Type B pancreatic cell (in vitro differentiated cells): ENCODE results near the gene MYL6. TPM values are rescaled to one million over a fixed set of nuclear protein-coding genes. Genes with fewer than 3 reads are reported as not detected.

Experiments used
- DNase-seq: peaks from one replicate; pipeline ENCODE4 v3.0.0; 2021; ENCODE audit warnings: mixed read lengths; ENCODE audit not compliant: unreplicated experiment; ENCODE audit errors: extremely low spot score
- H3K27ac Mint-ChIP-seq: 2 replicates; pipeline ENCODE4 v1.8.0; 2021; ENCODE audit warnings: mild to moderate bottlenecking, mixed read lengths
- H3K27me3 Mint-ChIP-seq: 2 replicates; pipeline ENCODE4 v1.8.0; 2021; ENCODE audit warnings: mixed read lengths
- H3K36me3 Mint-ChIP-seq: 2 replicates; pipeline ENCODE4 v1.8.0; 2021; ENCODE audit warnings: mixed read lengths
- H3K4me1 Mint-ChIP-seq: one replicate; pipeline ENCODE4 v1.8.0; 2021; ENCODE audit warnings: mixed read lengths; ENCODE audit not compliant: unreplicated experiment
- H3K4me3 Mint-ChIP-seq: 2 replicates; pipeline ENCODE4 v1.8.0; 2021; ENCODE audit warnings: mild to moderate bottlenecking, mixed read lengths
- H3K9me3 Mint-ChIP-seq: 2 replicates; pipeline ENCODE4 v1.8.0; 2021; ENCODE audit warnings: mixed read lengths
- CTCF ChIP-seq: fragments of 200-600 bp; sonication (generic); conservative IDR thresholded peaks from 2 replicates; pipeline ENCODE4 v1.5.0; 2021; ENCODE audit warnings: antibody characterized with exemption, mild to moderate bottlenecking
- total RNA-seq: library from RNA; stranded (reverse); gene quantifications from 2 replicates; pipeline ENCODE4 v1.2.1, GENCODE V29; 2021; ENCODE audit warnings: low replicate concordance

Gene MYL6
- total RNA-seq, 1 donor from 2014 or later = 1,223 TPM

- Mint-ChIP-seq H3K9me3 (no peaks in the 10 kb centered on the region), H3K4me3 (no peak overlapping the region), H3K4me1 (peaks cover 5% of the 10 kb centered on the region), H3K27ac (peak overlapping the region; percentile 44), H3K27me3 (no peaks in the 10 kb centered on the region), H3K36me3 (peaks cover 30% of the 10 kb centered on the region)
- no peak for DNase-seq
- no peak for TF ChIP-seq CTCF
Measured at GRCh38 chr12:56169229-56169759, 11.1 kb downstream of the MYL6 start.

GRCh38 chr12:56172839-56173238 lies 14.7 kb downstream of the MYL6 start:
- TF ChIP-seq CTCF = no peak
- H3K36me3 Mint-ChIP-seq = peaks cover 34% of the 10 kb centered on the region
- no peaks in the 10 kb centered on the region for H3K9me3 Mint-ChIP-seq
- H3K4me1 Mint-ChIP-seq = no peaks in the 10 kb centered on the region
- H3K4me3 Mint-ChIP-seq = no peak overlapping the region
- DNase-seq = no peak
- H3K27me3 Mint-ChIP-seq = no peaks in the 10 kb centered on the region
- H3K27ac Mint-ChIP-seq = no peak overlapping the region

GRCh38 chr12:56178347-56178746 lies 20.2 kb downstream of the MYL6 start:
- peaks cover 55% of the 10 kb centered on the region for H3K36me3 Mint-ChIP-seq

GRCh38 chr12:56186957-56187356 lies 28.8 kb downstream of the MYL6 start:
- peak overlapping the region; percentile 93 for H3K4me3 Mint-ChIP-seq
- H3K27ac Mint-ChIP-seq = no peak overlapping the region

More at GRCh38 chr12:56178347-56178746, 20.2 kb downstream of the MYL6 start:
- Mint-ChIP-seq H3K27ac (no peak overlapping the region), H3K4me3 (no peak overlapping the region), H3K9me3 (no peaks in the 10 kb centered on the region), H3K4me1 (no peaks in the 10 kb centered on the region), H3K27me3 (no peaks in the 10 kb centered on the region)
- TF ChIP-seq CTCF = no peak
- DNase-seq = no peak

GRCh38 chr12:56188131-56188777 lies 30.1 kb downstream of the MYL6 start:
- no peak for DNase-seq
- peaks cover 7% of the 10 kb centered on the region for H3K27me3 Mint-ChIP-seq
- peak overlapping the region; percentile 88 for H3K27ac Mint-ChIP-seq
- no peak for TF ChIP-seq CTCF
- peak overlapping the region; percentile 93 for H3K4me3 Mint-ChIP-seq
- H3K4me1 Mint-ChIP-seq = peaks cover 26% of the 10 kb centered on the region
- peaks cover 18% of the 10 kb centered on the region for H3K36me3 Mint-ChIP-seq
- no peaks in the 10 kb centered on the region for H3K9me3 Mint-ChIP-seq

More at GRCh38 chr12:56186957-56187356, 28.8 kb downstream of the MYL6 start:
- Mint-ChIP-seq H3K27me3 (peaks cover 7% of the 10 kb centered on the region), H3K36me3 (peaks cover 15% of the 10 kb centered on the region), H3K4me1 (peaks cover 20% of the 10 kb centered on the region), H3K9me3 (no peaks in the 10 kb centered on the region)
- no peak for DNase-seq
- no peak for TF ChIP-seq CTCF
